ENCODE results near the gene SOX12.

DNA sequence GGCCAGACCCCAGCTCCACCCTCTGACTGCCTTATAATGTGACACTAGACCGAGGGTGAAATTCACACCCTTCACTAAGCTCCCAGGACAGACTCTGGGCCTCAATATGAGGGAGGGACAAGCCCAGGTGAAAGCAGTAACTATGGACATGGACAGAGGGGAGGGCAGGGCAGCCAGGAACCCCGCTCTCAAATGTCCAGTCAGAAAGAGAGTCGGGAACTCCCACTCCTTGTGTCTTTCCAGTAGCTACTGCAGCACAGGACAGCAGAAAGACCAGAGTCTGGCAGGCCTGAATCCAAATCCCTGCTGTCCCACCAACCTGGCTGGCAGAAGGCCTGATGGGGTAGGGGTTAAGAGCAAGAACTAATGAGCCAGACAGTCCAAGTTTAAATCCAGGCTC, 41.2 kb upstream of the SOX12 start:
- TF ChIP-seq, protein P1, sequence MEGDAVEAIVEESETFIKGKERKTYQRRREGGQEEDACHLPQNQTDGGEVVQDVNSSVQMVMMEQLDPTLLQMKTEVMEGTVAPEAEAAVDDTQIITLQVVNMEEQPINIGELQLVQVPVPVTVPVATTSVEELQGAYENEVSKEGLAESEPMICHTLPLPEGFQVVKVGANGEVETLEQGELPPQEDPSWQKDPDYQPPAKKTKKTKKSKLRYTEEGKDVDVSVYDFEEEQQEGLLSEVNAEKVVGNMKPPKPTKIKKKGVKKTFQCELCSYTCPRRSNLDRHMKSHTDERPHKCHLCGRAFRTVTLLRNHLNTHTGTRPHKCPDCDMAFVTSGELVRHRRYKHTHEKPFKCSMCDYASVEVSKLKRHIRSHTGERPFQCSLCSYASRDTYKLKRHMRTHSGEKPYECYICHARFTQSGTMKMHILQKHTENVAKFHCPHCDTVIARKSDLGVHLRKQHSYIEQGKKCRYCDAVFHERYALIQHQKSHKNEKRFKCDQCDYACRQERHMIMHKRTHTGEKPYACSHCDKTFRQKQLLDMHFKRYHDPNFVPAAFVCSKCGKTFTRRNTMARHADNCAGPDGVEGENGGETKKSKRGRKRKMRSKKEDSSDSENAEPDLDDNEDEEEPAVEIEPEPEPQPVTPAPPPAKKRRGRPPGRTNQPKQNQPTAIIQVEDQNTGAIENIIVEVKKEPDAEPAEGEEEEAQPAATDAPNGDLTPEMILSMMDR (IDR thresholded peaks at IDR 0.05 in 4 of 5, conservative IDR thresholded peaks at IDR 0.05 in 1 of 5), result no peak
- TF ChIP-seq POLR2A (IDR thresholded peaks at IDR 0.05), result no peak
